Esophagus muscularis mucosa (tissue), 4 donors: ENCODE measurements around the gene HMGN4.

Experiments used
- CTCF ChIP-seq, 3 experiments: fragments of 200-600 bp in 2 of 3; fragments of 450-650 bp in 1 of 3; sonication (generic) in 2 of 3; IDR thresholded peaks; one replicate each; pipeline ENCODE4 v1.5.1; 2017 to 2019; ENCODE audit warnings: antibody characterized with exemption in 3 of 3, mild to moderate bottlenecking in 2 of 3, moderate library complexity in 1 of 3
- EP300 ChIP-seq: sonication (generic); formaldehyde crosslinking; IDR thresholded peaks from one replicate; pipeline ENCODE4 v1.6.1; 2017; ENCODE audit warnings: antibody characterized with exemption
- POLR2AphosphoS5 ChIP-seq, 2 donors: sonication (generic); formaldehyde crosslinking; IDR thresholded peaks; one replicate each; pipeline ENCODE4 v1.6.1; 2017; ENCODE audit warnings: antibody characterized with exemption in 2 of 2

GRCh38 chr6:26491604-26492003, 46.6 kb upstream of the HMGN4 start:
- TF ChIP-seq POLR2AphosphoS5 (IDR thresholded peaks at IDR 0.05), result no peak
- TF ChIP-seq CTCF (IDR thresholded peaks at IDR 0.05), result no peak
- no peak for TF ChIP-seq EP300
